Gastroesophageal sphincter (tissue), 3 donors: Measurements from ENCODE around the gene ZNF425.

Experiments used
- CTCF ChIP-seq, 4 experiments: fragments of 200-600 bp in 2 of 4; fragments of 450-650 bp in 2 of 4; sonication (generic) in 1 of 4; IDR thresholded peaks; one replicate each; pipeline ENCODE4 v1.5.1; 2017 to 2019; ENCODE audit warnings: antibody characterized with exemption in 4 of 4, mild to moderate bottlenecking in 2 of 4, moderate library complexity in 2 of 4
- POLR2A ChIP-seq, 2 donors: fragments of 450-650 bp; IDR thresholded peaks; one replicate each; pipeline ENCODE4 v1.6.1; 2017; ENCODE audit warnings: antibody characterized with exemption in 2 of 2, mild to moderate bottlenecking in 2 of 2, moderate library complexity in 1 of 2
- POLR2AphosphoS5 ChIP-seq: sonication (generic); formaldehyde crosslinking; IDR thresholded peaks from one replicate; pipeline ENCODE4 v1.6.1; 2017; ENCODE audit warnings: antibody characterized with exemption

DNA sequence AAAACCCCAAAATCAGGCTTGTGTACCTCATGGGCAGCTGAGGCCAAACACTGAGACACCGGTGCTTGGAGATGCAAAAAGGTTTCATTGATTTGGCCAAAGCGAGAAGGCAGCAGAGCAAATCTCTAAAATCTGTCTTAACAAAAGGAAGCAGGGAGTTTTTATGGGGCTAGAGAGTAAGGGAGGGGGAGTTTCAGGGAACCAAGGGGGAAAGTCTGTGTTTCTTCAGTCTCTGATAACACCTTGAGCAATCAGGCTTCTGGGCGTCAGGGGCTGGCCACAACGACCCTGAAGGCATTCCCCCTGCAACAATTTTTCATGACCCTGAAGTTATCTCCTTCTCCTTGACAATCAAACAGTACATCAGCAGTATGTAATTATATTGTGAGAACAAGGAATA is 32.9 kb downstream of the ZNF425 start:
- no peak for TF ChIP-seq CTCF (IDR thresholded peaks at IDR 0.05)
- TF ChIP-seq POLR2AphosphoS5: no peak
- no peak for TF ChIP-seq POLR2A (IDR thresholded peaks at IDR 0.05)
